Measurements from ENCODE around the gene ATP11A.
"Not testable (repeated sequence)": the region's sequence is repeated elsewhere in the genome, so short reads cannot be mapped to it uniquely, and the experiment has no call there.

Gene ATP11A

DNA sequence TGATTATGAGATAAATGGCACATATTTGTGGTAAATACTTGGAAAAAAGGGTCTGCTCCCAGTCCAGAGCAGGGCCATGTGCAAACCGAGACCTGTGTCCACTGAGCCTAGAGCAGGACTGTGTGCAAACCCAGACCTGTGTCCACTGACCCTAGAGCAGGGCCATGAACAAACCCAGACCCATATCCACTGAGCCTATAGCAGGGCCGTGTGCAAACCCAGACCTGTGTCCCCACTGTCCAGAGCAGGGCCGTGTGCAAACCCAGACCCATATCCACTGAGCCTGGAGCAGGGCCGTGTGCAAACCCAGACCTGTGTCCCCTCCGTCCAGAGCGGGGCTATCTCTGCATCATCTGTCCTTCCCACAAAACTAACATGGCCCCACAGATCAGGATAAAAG, 136.0 kb downstream of the ATP11A start:
- DNase-seq, result no peak

DNA sequence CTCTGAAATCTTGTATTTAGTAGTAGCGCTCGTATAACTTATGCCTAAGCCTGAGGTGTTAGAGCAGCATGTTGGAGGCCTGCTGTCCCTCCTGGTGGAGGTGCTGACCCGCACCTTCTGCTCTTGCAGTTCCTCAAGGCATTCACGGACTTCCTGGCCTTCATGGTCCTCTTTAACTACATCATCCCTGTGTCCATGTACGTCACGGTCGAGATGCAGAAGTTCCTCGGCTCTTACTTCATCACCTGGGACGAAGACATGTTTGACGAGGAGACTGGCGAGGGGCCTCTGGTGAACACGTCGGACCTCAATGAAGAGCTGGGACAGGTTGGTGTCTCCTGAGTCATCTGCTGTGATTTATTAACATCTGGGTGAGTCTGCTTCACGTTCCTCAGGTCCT, 136.7 kb downstream of the ATP11A start:
- no peak for DNase-seq

DNA sequence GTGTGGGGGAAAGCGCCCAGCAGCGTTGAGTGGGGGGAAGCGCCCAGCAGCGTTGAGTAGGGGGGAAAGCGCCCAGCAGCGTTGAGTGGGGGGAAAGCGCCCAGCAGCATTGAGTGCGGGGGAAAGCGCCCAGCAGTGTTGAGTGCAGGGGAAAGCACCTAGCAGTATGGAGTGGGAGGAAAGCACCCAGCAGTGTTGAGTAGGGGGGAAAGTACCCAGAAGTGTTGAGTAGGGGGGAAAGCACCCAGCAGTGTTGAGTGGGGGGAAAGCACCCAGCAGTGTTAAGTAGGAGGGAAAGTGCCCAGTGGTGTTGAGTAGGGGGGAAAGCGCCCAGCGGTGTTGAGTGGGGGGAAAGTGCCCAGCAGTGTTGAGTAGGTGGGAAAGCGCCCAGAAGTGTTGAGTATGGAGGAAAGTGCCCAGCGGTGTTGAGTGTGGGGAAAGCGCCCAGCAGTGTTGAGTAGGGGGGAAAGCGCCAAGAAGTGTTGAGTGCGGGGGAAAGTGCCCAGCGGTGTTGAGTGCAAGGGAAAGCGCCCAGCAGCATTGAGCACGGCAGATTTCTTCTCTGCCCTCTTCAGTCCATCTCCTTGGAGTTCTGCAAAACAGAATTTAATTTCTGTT, 138.4 kb downstream of the ATP11A start:
- DNase-seq, result no peak

DNA sequence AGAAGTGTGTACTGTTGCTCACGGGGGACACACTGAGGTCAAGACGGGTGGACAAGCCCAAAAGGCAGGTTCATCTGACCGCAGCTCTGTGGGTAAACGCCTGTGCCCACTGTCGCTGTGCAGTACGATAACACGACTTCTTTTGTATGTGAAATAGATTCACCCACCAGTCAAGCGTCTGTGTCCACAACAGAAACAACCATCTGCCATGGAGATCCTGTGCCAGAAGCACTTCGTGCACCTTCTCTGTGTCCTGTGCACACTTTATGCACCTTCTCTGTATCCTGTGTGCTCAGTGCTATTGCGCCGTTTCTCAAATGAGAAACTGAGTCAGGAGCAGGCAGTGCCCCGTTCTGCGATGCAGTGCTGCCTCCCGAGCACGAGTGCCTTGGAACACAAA, 138.9 kb downstream of the ATP11A start:
- no peak for DNase-seq

DNA sequence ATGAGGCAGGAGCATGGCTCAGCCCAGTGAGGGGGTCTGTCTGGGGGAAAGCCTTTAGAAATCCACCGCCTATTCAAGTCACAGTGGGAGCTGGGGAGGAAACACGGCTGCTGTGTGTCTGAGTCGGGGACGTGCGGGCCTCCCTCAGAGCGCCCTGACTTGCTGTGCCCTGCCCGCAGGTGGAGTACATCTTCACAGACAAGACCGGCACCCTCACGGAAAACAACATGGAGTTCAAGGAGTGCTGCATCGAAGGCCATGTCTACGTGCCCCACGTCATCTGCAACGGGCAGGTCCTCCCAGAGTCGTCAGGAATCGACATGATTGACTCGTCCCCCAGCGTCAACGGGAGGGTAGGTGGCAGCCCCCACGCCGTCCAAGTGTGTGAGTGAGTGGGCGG, 141.4 kb downstream of the ATP11A start:
- DNase-seq, result no peak

DNA sequence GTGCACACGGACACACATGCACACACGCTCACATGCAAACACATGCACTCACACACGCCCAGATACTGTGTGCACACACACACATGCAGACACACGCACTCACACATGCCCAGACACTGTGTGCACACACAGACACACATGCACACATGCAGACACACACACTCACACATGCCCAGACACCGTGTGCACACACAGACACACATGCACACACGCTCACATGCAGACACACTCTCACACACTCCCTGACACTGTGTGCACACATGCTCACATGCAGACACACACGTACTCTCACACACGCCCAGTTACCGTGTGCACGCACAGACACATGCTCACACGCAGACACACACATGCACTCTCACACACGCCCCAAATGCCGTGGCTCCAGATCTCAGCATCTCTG, 142.0 kb downstream of the ATP11A start:
- DNase-seq, result no peak

DNA sequence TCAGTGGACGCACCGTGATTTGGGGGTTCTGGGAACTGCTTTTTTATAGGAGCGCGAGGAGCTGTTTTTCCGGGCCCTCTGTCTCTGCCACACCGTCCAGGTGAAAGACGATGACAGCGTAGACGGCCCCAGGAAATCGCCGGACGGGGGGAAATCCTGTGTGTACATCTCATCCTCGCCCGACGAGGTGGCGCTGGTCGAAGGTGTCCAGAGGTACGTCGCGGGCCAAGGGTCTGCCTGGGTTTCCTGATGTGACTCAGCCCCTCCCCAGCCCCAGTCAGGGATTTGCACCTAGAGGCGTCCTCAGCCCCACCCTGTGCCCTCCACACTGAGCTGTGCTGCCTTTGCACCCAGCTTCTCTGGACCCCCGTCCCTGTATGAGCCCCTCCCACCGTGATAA, 143.0 kb downstream of the ATP11A start:
- DNase-seq, result no peak

DNA sequence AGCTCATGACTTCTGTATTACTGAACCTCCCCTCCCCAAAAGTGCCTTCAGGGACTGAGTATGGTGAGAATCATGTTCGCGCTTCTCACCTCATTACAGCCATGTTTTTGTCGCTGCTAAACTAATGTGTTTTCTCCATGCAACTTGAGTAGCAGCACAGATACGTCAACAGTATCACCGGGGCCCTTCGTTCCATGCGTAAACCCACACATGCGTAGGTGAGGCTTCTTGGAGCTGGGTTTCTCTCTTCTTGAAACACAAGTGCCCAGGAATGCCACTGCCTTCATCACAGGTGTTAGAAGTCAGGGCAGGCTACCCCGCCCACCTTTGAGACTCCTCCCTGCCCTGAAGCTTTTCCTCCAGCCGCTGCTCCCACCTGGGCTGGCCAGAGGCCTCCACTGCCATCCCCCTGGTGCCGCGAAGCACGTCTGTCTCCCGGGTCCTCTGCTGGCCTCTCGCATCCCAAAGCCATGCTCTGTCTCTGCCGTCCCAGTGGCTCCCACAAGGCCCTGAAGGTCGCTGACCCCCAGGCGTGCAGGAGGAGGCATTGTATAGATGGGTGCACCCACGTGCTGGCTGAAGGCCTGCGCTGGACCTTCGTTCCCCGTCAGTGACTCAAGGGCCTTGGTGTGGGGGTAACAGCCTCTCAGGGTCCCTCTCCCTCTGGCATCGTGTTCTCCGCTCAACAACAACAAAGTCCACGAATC, 143.9 kb downstream of the ATP11A start:
- DNase-seq, result no peak

DNA sequence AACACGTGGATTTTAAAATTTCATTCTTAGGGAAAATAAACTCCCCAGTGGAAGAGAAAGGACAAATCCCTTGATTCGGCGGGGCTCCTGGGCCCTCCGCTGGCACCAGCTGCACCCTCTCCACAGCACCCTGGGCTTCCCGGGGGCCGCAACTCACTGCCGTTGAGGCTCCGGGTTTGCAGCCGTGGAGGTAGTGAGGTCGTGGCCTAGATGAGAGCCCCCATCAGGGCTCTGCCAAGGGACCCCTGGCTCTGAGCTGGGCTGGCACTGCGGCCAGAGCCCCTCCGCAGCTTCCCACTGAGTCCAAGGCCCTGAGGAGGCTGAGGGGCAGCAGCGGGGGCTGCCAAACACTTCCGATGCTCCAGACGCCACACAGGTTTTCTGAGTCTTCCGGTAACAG, 145.5 kb downstream of the ATP11A start:
- DNase-seq, result no peak

DNA sequence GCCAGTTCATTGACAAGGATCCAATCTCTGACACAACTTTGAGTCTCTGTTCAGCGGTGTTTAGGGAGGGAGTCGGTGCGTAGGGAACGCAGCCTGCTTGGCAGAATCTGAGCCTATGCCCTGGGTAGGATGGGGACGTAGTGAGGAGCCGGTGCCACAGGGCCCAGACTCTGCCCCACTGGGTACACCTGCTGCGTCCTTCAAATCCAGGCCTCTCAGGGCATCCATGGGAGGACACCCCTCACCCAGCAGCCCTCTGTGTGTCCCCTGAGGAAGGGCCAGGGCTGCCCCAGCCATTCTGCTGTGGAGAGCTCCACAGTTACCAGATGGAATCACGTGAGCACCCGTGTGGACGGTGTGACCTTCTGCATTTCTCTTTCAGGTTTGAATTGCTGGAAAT, 146.0 kb downstream of the ATP11A start:
- no peak for DNase-seq

DNA sequence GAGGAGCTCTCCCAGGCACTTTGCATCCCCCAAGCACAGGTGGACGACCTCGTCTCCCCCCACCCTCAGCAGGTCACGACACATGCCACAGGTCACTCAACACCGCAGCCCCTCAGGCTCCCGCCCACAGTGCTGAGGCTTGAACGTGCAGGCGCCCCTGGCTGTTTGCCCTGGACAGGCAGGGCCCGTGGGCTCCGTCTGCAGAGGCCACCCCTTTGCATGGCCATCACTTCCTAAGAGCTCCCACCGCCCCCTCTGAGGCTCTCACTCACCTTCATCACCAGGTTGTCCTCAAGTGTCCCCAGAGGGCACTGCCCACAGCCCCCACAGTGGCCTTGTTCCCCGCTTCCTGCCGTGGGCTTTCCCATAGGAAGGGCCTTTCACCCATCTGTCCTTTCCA, 147.1 kb downstream of the ATP11A start:
- no peak for DNase-seq

DNA sequence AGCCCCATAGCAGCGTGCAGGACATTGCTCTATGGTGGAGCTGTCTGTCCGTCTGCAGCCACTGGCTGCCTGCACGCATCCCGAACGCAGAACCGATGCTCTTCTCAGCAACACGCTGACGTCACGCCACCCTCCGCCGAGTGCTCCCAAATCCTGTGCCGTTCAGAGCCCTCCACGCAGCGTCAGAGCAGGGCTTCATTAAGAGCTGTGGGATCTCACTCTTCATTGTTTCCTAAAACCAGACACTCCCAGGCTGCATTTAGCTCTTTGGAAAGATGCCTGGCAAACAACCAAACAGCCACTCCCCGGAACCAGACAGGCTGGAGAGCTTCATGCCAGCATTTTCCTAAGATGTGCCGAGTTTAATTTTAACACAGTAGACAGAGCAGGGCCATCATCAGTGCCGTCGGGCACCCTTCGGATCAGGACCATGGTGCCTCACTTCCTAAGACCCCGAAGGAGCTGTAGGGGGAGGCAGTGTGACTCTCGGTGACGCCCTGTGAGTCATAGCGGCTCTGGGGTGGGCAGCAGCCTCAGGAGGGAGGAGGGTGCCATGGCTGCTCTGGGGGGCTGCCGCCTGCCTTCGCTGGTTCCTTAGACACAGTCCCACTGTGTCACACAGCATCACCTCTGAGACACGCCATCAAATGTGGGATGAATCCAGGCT, 147.7 kb downstream of the ATP11A start:
- no peak for DNase-seq

DNA sequence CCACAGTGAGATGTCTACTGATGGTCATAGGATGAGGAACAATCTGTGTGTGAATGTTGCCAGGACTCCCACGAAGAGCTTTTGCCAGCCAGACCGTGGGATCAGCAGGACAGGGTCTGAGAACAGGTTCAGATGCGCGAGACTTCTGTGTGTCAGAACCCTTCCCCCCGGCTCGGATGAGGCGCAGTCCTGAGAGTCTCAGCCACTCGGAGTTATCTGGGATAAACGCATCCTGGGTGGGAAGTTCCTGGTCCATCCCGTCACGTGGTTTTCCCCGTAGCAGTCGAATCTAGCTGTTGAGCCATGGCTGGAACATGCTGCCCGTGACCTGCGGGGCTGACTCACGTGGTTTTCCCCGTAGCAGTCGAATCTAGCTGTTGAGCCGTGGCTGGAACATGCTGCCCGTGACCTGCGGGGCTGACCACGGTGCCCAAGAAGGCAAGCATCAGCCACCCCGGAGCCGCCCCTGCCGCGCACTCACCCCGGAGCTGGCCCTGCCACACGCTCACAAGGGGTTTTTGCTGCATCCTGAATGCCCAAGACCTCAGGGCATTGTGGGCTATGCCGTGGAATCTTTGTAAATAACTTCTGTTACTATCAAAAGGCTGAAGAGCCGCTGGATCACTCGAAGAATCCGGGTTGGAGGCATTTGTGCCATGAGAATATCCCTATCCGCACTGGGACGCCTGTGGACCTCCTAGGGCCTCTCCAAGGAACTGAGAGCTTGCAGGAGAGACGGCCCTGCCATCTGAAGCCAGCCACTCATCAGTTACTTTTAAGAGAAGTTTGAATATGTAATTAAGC, 148.4 kb downstream of the ATP11A start:
- no peak for DNase-seq

DNA sequence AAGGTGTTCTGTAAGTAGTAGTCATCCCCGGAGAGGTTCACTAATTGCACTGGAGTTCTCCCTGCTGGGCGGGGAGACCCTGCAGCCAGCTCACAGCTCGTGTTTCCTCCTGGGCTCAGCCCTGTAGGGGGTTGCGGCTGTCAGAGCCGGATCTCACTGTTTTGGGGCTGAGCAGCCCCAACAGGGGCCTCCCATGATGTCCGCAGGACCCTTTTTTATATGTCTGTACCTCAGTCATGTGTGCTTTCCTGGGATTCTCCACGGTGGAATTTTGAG, 148.9 kb downstream of the ATP11A start:
- DNase-seq, result no peak

DNA sequence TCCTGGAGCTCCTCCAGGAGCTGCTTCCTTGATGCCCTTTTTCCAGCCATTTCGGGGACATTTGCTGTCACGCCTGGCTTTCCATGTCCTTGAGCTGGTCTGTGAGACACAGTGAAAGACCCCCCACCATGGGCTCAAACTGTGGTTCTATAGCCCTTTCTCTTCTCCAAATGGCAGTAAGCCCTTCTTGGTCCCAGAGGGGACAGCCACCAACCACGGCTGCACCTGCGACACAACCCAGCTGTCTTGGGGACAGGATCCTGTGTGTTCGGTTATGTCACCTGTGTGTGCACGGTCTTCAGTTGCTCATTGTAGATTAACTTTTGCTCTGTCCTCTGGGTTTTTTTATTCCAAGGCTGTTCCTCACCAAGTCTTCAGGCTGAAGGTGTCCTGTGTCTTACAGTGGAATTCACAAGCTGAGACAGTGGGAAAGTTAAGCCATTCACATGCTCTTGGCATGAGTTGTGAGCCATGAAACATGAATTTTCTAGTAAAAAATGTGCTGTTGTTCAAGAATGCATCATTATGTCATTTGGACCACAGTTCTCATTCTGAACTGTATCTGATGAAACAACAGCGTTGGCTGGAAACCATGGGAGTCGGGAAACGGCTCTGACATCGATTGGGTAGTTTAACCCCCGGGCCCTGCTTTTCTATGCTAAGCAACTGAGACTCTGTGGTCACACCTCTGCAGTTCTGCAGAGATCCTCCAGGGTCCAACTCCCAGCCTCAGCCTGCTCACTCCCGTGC, 149.7 kb downstream of the ATP11A start:
- no peak for DNase-seq

DNA sequence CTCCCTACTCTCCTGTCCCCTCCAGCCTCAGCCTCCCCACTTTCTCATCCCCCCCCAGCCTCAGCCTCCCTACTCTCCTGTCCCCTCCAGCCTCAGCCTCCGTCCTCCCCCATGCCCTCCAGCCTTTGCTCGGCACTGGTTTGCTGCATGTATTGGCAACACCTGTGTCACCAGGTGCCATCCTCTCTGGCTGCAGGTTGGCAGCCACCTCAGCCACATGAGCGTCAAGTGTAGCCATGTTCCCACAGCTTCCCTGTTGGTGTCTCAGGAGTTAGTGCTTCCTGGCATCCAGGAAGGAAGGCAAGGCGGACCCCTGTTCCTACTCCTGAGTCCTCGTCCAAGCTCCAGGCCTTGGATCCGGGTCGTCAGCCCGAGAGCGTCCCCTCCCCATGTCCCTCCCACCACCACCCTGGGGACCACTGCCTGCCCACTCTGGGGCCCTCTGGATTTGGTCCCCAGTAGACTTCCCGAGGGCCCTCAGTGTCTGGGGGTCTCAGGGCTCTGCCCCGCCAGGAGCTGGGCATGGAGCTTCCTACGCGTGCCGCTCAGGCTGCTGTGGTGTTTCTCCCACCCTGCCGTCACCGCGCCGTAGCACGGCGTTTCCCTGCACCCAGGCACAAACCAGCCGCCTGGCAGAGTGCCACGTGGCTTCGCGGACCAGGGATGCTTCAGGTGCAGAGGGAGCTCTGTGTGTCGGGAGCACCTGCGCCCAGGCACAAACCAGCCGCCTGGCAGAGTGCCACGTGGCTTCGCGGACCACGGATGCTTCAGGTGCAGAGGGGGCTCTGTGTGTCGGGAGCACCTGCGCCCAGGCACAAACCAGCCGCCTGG, 150.8 kb downstream of the ATP11A start:
- DNase-seq, result no peak

DNA sequence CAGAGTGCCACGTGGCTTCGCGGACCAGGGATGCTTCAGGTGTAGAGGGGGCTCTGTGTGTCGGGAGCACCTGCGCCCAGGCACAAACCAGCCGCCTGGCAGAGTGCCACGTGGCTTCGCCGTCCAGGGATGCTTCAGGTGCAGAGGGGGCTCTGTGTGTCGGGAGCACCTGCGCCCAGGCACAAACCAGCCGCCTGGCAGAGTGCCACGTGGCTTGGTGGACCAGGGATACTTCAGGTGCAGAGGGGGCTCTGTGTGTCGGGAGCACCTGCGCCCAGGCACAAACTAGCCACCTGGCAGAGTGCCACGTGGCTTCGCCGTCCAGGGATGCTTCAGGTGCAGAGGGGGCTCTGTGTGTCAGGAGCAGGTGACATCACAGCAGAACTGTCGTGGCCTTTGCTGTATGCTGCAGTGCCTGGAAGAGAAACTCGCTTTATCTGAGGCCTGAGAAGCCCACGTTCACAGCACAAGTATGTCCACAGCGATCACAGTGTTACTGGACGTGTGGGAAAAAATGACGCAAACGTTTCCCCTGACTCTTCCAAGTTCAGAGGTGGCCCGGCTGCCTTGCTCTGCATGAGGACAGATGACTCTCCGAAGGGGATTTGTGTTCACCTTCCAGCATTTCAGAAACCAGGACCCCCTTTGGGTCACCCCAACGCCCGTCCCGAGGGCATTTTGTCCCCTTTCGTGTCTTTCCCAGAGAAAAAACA, 151.6 kb downstream of the ATP11A start:
- DNase-seq, result not testable (repeated sequence)

DNA sequence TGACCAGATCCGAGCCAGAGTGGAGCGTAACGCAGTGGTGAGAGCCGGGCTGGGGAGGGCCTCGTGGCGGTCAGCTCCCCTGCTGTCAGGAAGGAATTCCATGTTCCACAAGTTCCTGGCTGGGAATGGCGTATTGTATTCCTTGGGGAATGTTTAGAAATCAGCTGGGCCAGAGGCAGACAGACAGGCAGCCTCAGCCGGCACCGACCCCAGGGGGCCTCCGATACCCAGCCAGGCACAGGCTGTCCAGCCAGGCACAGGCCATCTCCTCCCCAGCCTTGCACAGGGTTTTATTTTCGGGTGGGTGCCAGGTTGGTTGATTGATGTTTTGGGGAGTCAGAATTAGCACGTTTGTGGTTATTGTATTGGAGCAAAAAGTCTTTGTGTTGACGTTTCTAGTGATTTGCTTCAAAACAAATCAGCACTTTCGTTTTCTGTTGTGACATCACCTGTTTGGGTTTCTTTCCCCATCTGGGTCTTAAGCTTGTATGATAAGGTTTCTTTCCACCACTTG, 152.6 kb downstream of the ATP11A start:
- DNase-seq, result no peak

DNA sequence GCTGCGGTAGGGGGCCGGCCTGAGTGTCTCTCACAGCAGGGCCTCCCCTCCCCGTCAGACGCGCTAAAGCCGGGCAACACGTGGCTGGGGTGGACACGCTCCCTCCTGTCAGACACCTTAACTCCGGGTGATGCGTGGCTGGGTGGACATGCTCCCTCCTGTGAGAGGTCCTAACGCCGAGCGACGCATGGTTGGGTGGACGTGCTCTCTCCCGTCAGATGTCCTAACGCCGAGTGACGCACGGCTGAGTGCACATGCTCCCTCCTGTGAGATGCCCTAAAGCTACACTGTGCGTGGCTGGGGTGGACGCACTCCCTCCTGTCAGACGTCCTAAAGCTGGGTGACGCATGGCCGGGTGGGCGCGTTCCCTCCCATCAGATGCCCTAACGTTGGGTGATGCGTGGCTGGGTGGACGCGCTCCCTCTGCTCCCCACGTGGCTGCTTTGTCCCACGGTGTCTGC, 153.1 kb downstream of the ATP11A start:
- no peak for DNase-seq

DNA sequence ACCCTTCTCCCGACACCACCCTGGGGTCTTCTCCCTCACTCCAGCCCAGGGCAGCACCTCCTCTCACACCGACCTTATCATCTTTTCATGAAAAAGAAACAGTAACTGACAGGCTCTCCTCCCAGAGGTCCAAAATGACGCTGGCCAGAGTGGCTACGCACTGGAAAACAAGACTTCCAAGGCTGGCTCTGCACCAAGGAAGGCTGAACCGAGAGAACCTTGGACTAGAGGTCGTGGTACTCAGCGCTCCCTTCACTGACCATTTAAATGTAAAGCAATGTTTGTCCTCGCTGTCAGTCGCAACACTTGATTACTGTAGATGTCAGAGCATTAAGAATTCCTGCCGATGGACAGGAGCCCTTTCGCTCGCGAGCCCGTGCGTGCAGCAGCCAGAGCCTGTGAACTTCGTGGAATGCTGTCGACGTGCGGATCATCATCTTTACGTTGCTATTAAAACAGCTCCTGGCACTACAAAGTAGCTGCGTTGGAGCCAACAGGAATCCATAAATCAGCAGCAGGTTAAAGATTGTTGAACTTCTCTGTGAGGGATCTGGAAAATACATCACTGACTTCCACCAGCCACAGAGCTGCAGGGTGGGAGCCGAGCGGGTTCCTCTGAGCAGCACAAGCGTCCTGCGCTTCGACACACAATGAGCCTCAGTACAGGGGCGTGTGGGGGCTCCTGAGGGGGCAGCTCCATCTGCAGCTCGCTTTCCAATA, 153.7 kb downstream of the ATP11A start:
- no peak for DNase-seq

DNA sequence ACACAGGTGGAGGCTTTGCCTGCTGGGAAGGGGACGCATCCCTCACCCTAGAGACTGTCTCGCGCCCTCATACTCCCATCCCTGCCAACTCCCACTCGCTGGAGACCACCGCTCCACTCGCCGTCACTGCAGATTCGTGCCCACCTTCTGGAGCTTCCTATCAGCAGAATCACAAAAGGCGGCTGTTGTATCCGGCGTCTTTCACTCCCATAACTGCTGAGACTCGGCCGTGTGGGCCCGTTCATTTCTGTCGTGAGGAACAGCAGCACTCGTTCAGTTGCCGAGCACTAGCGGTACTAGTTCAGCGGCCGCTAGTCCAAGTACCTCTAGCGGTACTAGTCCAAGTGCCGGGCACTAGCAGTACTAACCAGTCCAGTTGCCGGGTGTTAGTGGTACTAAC, 154.6 kb downstream of the ATP11A start:
- no peak for DNase-seq
